Parathyroid adenoma (tissue), 2 donors: ENCODE data around the gene NKAPD1.
"Not testable (repeated sequence)": the region's sequence is repeated elsewhere in the genome, so short reads cannot be mapped to it uniquely, and the experiment has no call there.

Source experiments
- H2AFZ ChIP-seq: fragments of 300-600 bp; sonication (generic); one replicate; pipeline ENCODE4 v1.7.0; 2017; ENCODE audit warnings: antibody characterized with exemption, mild to moderate bottlenecking
- H3K27ac ChIP-seq: fragments of 300-600 bp; sonication (generic); one replicate; pipeline ENCODE4 v1.7.0; 2017
- H3K27me3 ChIP-seq: fragments of 300-600 bp; sonication (generic); one replicate; pipeline ENCODE4 v1.7.0; 2017; ENCODE audit warnings: low read length; ENCODE audit not compliant: control insufficient read depth, insufficient read depth
- H3K36me3 ChIP-seq: fragments of 300-600 bp; sonication (generic); one replicate; pipeline ENCODE4 v1.7.0; 2017; ENCODE audit warnings: low read length; ENCODE audit not compliant: control insufficient read depth, insufficient read depth
- H3K4me1 ChIP-seq: fragments of 300-600 bp; sonication (generic); one replicate; pipeline ENCODE4 v1.7.0; 2017; ENCODE audit warnings: control low read depth
- H3K4me2 ChIP-seq: fragments of 300-600 bp; sonication (generic); one replicate; pipeline ENCODE4 v1.7.0; 2017; ENCODE audit warnings: low read length
- H3K4me3 ChIP-seq: fragments of 300-600 bp; sonication (generic); one replicate; pipeline ENCODE4 v1.7.0; 2017; ENCODE audit warnings: low read depth, low read length
- H3K79me2 ChIP-seq: fragments of 300-600 bp; sonication (generic); one replicate; pipeline ENCODE4 v1.7.0; 2017; ENCODE audit warnings: control low read depth
- H3K9ac ChIP-seq: fragments of 300-600 bp; sonication (generic); one replicate; pipeline ENCODE4 v1.7.0; 2017; ENCODE audit warnings: mild to moderate bottlenecking
- H3K9me3 ChIP-seq: fragments of 300-600 bp; sonication (generic); one replicate; pipeline ENCODE4 v1.7.0; 2017; ENCODE audit warnings: low read length; ENCODE audit not compliant: control insufficient read depth
- CTCF ChIP-seq: fragments of 300-600 bp; sonication (generic); IDR thresholded peaks from one replicate; pipeline ENCODE4 v1.7.0; 2017; ENCODE audit warnings: antibody characterized with exemption, mild to moderate bottlenecking
- donor health status: primary hyperparathyroidism.

Gene NKAPD1

GRCh38 chr11:112044961-112045360, 29.1 kb upstream of the NKAPD1 start:
- Histone ChIP-seq H3K27me3 (no peaks in the 10 kb centered on the region), H3K4me3 (no peak overlapping the region), H3K36me3 (no peaks in the 10 kb centered on the region), H3K4me2 (no peak overlapping the region), H3K9me3 (no peaks in the 10 kb centered on the region), H3K4me1 (no peaks in the 10 kb centered on the region), H3K79me2 (no peaks in the 10 kb centered on the region), H3K9ac (no peak overlapping the region), H2AFZ (no peak overlapping the region), H3K27ac (no peak overlapping the region)
- no peak for TF ChIP-seq CTCF

- not testable (repeated sequence) for H3K4me3 ChIP-seq, H3K4me2 ChIP-seq, H3K9ac ChIP-seq, H3K79me2 ChIP-seq, H3K4me1 ChIP-seq, H3K27ac ChIP-seq, H2AFZ ChIP-seq, H3K36me3 ChIP-seq, H3K9me3 ChIP-seq, H3K27me3 ChIP-seq
These were observed 27.5 kb upstream of the NKAPD1 start for GRCh38 chr11:112046647-112047046.

- H3K4me1 ChIP-seq, H3K36me3 ChIP-seq: not testable (repeated sequence)
These were observed 25.8 kb upstream of the NKAPD1 start for GRCh38 chr11:112048256-112048655.

GRCh38 chr11:112049777-112050176, 24.3 kb upstream of the NKAPD1 start:
- Histone ChIP-seq H3K36me3 (no peaks in the 10 kb centered on the region), H3K9ac (no peak overlapping the region), H3K27me3 (no peaks in the 10 kb centered on the region), H3K4me3 (no peak overlapping the region), H3K27ac (no peak overlapping the region), H3K9me3 (no peaks in the 10 kb centered on the region), H3K4me1 (no peaks in the 10 kb centered on the region), H2AFZ (no peak overlapping the region), H3K79me2 (no peaks in the 10 kb centered on the region), H3K4me2 (no peak overlapping the region)
- TF ChIP-seq CTCF = no peak

More at GRCh38 chr11:112048256-112048655, 25.8 kb upstream of the NKAPD1 start:
- H2AFZ ChIP-seq, H3K9me3 ChIP-seq, H3K4me3 ChIP-seq, H3K27ac ChIP-seq, H3K27me3 ChIP-seq, H3K4me2 ChIP-seq, H3K9ac ChIP-seq, H3K79me2 ChIP-seq: not testable (repeated sequence)

- Histone ChIP-seq H3K27me3 (no peaks in the 10 kb centered on the region), H3K79me2 (no peaks in the 10 kb centered on the region), H3K4me1 (no peaks in the 10 kb centered on the region), H3K9me3 (no peaks in the 10 kb centered on the region), H3K9ac (no peak overlapping the region), H3K4me2 (no peak overlapping the region), H3K36me3 (no peaks in the 10 kb centered on the region), H3K27ac (no peak overlapping the region), H3K4me3 (no peak overlapping the region), H2AFZ (no peak overlapping the region)
- TF ChIP-seq CTCF = no peak
These were observed 23.4 kb upstream of the NKAPD1 start for GRCh38 chr11:112050721-112051120.

- H3K27ac ChIP-seq = no peak overlapping the region
- no peak overlapping the region for H3K4me3 ChIP-seq
- H3K4me1 ChIP-seq = no peaks in the 10 kb centered on the region
- no peak overlapping the region for H2AFZ ChIP-seq
- no peak overlapping the region for H3K4me2 ChIP-seq
- no peak overlapping the region for H3K9ac ChIP-seq
- H3K79me2 ChIP-seq = no peaks in the 10 kb centered on the region
- no peaks in the 10 kb centered on the region for H3K27me3 ChIP-seq
- no peaks in the 10 kb centered on the region for H3K36me3 ChIP-seq
- no peak for TF ChIP-seq CTCF
- H3K9me3 ChIP-seq = no peaks in the 10 kb centered on the region
These were observed 22.3 kb upstream of the NKAPD1 start for GRCh38 chr11:112051768-112052167.
